ENCODE results near the gene MBD1. TPM values are rescaled to one million over a fixed set of nuclear protein-coding genes. Genes with fewer than 3 reads are reported as not detected.

The MBD1 gene
- total and polyA plus RNA-seq, 2 donors, result 39.9 to 57.0 TPM

Small RNAs within 50 kb of the gene (small RNA-seq; reads per million reads assigned to genes)
- not detected for gene RNA5SP458

Other genes starting within 250 kb of the MBD1 start
- 8.8 TPM for gene MYO5B, start 86.4 kb downstream of the MBD1 start, total RNA-seq
- gene MYO5B, start 86.4 kb downstream of the MBD1 start, polyA plus RNA-seq, result 2.7 TPM
- 0.42 TPM for gene CFAP53, start 15.0 kb downstream of the MBD1 start, total RNA-seq
- 0.34 TPM for gene CFAP53, start 15.0 kb downstream of the MBD1 start, polyA plus RNA-seq
- gene CXXC1, start 6.2 kb upstream of the MBD1 start, total RNA-seq, result 32.4 TPM
- 73.9 TPM for gene CXXC1, start 6.2 kb upstream of the MBD1 start, polyA plus RNA-seq
- 11.5 TPM for gene SKA1, start 93.5 kb upstream of the MBD1 start, total RNA-seq
- 0.19 TPM for gene SKA1, start 93.5 kb upstream of the MBD1 start, polyA plus RNA-seq

Data from urinary bladder (tissue), 2 donors.